Medulla oblongata (tissue), 1 donor: ENCODE data around the gene LRRTM3.

Experiments used
- DNase-seq: peaks from one replicate; pipeline ENCODE4 v3.0.0-alpha.2; 2015; ENCODE audit errors: extremely low spot score

LRRTM3 gene

DNA sequence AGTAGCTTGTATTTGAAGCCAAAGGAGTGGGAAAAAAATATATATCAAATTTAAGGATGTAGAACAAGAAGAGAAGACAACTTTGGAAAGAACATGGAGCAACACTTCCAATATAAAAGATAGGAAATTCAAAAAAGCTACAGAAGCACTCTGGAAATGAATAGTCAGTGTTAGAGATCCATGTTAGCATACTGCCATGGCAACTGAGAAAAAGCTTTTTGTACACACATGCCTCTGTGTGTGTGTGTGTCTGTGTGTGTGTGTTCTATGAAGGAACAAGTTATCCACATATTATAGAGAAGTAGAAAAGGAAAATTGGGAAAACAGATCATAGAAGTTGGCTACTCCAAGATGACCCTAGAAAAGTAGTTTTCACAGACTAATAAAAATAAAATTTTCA, 96.3 kb downstream of the LRRTM3 start:
- no peak for DNase-seq

GRCh38 chr10:67033878-67034277, 108.0 kb downstream of the LRRTM3 start:
- DNase-seq = no peak

- no peak for DNase-seq
Measured at GRCh38 chr10:67036808-67037207, 111.0 kb downstream of the LRRTM3 start.

DNA sequence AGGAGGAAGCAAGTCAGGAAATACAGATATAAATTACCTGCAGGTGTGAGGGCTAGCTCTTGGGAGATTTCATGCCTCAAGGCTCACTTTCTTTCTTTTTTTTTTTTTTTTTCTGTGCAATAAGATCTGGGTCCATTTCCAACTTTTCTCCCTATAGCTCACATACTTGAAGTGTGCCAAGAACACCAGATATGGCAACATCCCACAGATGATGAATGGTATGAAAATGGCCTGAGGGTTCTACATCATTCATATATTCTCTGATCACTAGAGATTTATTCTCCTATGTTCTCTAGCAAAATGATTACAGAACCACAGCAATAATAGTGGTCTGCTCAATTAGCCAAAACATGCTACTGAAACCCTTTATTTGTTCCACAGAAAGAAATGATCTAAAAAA, 117.2 kb downstream of the LRRTM3 start:
- DNase-seq = no peak

DNA sequence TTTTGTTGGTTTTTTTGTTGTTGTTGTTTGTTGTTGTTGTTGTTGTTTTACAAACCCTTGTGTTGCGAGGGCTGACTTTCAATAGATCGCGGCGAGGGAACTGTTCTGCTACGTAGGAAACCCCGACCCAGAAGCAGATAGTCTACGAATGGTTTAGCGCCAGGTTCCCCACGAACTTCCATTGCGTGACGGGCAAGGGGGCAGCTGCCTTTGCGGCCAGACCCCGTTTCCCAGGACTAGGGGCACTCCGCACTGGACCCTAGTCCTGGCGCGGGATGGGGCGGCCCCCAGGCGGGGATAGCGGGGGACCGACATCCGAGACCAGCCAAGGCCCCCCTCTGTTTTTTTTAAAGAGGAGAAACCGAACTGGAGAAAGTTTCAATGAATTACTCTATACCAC, 119.6 kb downstream of the LRRTM3 start:
- no peak for DNase-seq

- DNase-seq = no peak
Measured at GRCh38 chr10:67046507-67046906, 120.7 kb downstream of the LRRTM3 start.

DNA sequence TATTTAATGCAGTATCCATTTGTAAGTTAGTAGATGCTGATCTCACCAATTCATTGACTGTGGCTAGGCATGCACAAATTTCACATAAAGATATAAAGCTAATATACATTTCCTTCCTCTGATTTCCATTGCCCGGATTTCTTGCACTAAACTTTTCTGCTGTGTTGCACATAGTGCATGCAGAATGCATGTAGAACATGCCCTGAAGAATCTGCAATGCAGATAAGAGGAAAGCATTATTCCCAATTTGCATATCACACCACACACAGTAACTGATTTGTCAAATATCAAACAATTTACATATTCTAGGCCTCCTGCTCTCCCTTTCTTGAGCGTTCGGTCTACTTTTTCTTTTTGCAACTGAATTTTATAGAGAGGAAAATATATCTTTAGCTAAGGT, 124.2 kb downstream of the LRRTM3 start:
- no peak for DNase-seq

DNA sequence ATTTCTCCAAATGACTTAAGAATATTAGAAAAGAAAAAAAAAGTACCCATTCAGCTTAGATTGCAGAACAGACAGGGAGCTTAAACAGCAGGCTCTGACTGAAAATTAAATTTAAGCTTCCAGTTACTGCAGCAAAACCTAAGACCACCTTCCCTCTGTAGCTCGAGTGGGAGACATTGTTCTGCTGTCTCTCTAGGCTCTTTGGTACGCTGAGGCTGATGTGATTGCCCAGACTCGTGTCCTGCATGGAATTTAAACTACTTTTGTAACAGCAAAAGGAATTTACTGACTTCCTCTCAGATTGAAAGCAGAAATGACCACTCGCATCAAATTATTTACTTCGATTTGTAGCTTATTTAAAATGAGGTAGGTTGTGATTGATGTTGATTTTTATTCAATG, 124.6 kb downstream of the LRRTM3 start:
- DNase-seq = peak; percentile 29

DNA sequence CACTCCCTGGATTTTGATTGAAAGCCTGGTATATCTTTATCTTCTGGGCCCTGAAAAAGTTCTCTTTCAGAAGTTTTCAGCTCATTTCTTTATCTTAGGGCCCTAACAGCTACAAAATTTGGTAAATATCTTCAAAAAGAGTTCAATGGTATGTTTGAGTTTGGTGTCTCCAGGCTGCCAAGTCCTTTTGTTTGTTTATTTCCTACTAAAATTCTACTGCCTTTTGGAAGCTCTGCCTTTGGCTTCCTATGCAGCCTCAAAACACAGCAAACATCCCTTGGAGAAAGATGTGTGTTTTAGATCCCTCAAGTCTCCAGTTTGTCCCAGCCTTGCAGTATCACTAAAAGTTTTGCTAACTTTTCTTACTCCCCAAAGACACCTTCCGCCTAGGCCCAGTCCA, 146.8 kb downstream of the LRRTM3 start:
- no peak for DNase-seq

DNA sequence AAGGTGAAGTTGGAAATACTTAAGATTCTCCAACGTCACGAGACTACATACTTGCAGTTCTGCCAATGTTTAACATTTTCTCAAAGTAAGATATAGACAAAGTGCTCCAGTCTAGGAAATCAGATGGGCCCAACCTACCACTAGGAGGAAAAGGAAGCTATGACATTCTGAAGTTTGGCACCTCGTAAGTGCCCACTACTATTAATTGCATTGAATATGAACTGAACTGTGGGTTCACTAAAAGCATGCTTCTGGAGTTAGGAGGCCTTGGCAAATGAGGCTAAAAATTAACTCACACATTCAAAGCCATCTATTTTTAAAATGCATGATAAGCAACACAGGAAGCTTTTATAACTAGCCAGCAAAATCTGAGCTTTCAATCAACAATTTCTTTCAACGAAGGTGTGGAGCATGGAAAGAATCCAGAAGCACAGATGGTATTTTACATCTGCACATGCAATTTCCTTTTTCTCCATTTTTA, 149.7 kb downstream of the LRRTM3 start:
- DNase-seq = no peak

- DNase-seq = no peak
Measured at GRCh38 chr10:67076144-67076543, 150.3 kb downstream of the LRRTM3 start.

- no peak for DNase-seq
Measured at GRCh38 chr10:67077376-67077775, 151.5 kb downstream of the LRRTM3 start.

DNA sequence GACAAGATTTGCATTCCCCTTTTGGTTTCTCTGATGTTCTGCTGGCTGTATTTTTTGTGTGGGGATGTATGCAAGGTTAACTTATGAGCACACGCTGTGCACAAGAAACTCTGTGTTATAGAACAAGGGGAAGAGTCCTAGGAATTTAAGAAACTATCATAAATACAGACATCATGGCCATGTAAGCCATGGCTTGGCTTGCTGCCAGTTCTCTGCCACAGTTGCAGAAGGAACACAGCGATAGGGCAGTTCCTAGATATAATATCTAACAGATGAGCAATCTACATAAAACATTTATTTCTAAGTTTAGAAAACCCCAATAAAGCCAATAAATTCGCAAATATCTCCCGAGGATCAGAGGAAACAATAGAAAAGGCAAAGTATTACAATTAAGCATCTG, 153.3 kb downstream of the LRRTM3 start:
- DNase-seq = peak; percentile 12

- DNase-seq = no peak
Measured at GRCh38 chr10:67086327-67087134, 160.7 kb downstream of the LRRTM3 start.

GRCh38 chr10:67087135-67087425, 161.2 kb downstream of the LRRTM3 start:
- peak; percentile 8 for DNase-seq

DNA sequence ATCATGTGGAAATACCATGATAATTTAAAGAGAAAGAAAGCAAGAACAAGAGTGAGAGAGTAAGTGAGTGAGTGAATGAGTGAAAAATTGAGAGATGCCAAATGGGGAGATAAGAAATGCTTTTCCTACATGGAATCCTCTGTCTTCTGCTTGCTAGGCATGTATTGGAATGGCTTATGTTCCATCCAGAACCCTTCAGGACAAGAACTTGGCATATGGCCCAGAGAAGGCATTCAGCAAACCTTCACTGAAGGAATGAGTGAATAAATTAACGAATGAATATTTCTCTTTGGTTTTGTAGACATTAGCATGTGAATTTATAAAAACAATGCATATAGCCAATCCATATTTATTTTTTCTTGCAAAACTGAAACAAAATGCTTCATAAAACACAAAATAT, 162.2 kb downstream of the LRRTM3 start:
- DNase-seq = peak; percentile 51

DNA sequence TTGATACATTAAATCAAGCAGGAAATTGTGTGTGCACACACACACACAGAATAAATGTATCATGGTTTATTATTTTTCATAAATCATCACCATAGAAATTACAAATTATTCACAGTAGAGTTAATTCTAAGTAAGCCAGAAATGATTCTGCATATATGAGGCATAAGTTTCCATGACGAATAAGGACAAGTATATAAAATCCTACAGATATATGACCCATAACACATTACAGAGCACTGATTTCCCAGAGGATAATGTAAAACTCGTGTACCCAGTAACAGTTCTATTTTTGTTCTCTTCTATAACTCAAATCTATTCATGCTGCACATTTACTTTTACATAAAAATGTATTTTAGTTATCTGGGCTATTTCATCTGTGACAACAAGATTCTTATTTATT, 169.7 kb downstream of the LRRTM3 start:
- no peak for DNase-seq

DNA sequence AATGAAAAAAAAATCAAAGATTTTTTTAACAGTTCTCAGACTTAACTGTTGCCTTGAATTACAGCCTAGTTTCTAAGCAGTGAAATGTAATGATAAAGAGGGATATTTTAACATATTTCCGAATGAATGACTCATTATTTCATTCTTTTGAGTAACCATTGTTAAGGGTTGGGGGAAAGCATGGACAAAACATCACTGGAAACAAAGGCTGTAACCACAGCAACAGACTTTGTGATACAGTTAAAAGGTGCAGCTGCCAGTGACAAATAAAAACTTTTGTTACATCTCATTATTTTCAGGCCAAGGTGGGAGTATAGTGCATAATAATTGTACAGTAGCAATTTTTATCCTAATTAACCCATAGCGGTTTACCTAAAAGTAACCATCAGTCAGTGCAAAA, 172.6 kb downstream of the LRRTM3 start:
- DNase-seq = peak; percentile 16

GRCh38 chr10:67100951-67101350, 175.1 kb downstream of the LRRTM3 start:
- DNase-seq = no peak

DNA sequence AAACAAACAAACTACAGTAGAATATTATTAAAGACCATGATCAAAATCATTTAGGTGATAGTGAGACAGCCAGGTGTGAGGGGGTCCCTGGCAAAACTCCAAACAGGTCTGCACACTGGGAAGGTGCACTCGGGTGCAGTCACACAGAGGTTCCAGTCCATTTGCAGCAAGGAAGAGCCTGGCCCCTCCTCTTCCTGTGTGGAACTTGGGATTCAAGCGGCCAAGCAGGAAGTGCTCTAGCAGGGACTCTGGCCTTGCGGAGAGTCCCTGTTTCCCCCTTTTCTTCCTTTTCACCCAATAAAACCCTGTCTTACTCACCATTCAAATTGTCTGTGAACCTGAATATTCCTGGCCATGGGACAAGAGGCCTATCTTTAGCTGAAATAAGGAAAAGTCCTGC, 181.8 kb downstream of the LRRTM3 start:
- no peak for DNase-seq

- DNase-seq = no peak
Measured at GRCh38 chr10:67110286-67110685, 184.4 kb downstream of the LRRTM3 start.

DNA sequence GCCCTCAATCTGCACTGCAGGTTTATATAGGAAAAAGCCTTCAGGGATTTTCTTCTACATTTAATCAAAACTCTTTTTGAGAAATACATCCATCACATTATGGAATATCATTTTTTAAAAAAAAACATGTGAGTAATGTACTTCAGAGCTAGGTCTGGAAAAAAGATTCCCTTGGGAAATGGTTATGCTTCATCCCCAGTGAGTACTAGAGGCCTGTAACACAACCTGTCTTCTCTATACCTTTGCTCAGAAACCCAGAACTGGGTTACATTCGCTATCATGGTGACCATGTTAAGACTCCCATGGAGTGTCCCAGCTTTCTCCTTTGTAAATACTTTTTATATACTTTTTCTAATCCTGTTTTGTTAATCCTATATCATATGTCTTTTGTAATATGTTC, 186.9 kb downstream of the LRRTM3 start:
- DNase-seq = no peak

GRCh38 chr10:67114945-67115344, 189.1 kb downstream of the LRRTM3 start:
- no peak for DNase-seq

DNA sequence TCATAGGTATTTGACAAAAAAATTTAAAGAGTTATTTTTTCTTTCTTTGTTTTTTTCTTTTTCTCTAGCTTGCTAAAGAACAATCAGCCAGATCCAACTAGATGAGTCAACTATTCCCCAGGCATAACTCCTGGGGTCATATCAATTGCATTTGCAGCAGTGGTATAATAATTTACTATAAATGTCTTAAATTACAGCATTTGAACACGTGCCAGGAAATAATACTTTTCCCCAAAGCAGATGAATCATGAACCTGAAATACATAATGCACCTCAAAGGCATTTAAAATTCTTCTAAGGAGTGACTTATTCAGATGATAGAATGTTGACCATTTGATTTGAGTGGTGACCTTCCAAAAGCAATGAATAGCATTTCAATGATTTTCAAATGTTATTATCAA, 190.1 kb downstream of the LRRTM3 start:
- DNase-seq = no peak
